Myocyte (in vitro differentiated cells): Measurements from ENCODE around the gene ALDH16A1. TPM values are rescaled to one million over a fixed set of nuclear protein-coding genes. Genes with fewer than 3 reads are reported as not detected.

Experiments
- DNase-seq: peaks from one replicate; pipeline ENCODE4 v3.0.0-alpha.2; 2012; ENCODE audit warnings: low read depth
- total RNA-seq: library from RNA; depleted of rRNA; stranded (reverse); fragments of >200 nt; gene quantifications from 2 replicates; pipeline ENCODE4 v1.2.3, GENCODE V29; 2014

Gene ALDH16A1
- total RNA-seq, 1 donor from 2014 or later, result 14.4 TPM

DNA sequence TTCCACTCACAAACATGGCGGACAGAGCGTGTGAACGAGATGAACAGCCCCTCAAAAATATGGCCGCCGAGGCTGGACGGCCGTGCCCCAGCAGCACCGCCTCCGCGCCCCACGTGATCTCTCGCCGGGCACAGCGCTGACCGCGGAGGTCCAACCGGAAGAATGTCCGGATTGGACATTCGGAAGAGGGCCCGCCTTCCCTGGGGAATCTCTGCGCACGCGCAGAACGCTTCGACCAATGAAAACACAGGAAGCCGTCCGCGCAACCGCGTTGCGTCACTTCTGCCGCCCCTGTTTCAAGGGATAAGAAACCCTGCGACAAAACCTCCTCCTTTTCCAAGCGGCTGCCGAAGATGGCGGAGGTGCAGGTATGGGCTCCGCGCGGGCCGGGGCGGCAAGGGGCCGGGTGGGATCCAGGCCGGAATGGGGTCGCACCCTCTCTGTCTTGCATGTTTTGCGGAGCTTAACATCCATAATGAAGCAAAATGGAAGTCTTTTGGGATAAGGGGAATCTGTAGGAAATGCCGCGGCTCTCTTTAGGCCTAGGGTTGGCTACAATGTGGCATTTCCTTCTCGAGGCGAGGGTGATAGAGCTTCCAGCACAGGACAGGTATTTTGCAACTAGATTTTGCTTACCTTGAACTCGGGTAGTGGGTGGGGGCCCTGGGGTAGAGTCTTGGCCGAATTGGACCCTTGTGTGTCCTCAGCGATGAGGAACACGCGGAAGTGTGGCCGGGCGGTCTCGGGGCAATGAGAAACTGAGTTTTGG lies 34.4 kb downstream of the ALDH16A1 start, which contains the start of gene RPL13A:
RPL13A (plus strand) TSS at position 332 of the 769 bp plus-strand sequence; CDS start at position 354, 22 bp downstream.
- peak; percentile 99 for DNase-seq

GRCh38 chr19:49488046-49488862 lies 35.2 kb downstream of the ALDH16A1 start:
- no peak for DNase-seq

GRCh38 chr19:49488863-49489537 lies 36.0 kb downstream of the ALDH16A1 start:
- DNase-seq, result no peak

DNA sequence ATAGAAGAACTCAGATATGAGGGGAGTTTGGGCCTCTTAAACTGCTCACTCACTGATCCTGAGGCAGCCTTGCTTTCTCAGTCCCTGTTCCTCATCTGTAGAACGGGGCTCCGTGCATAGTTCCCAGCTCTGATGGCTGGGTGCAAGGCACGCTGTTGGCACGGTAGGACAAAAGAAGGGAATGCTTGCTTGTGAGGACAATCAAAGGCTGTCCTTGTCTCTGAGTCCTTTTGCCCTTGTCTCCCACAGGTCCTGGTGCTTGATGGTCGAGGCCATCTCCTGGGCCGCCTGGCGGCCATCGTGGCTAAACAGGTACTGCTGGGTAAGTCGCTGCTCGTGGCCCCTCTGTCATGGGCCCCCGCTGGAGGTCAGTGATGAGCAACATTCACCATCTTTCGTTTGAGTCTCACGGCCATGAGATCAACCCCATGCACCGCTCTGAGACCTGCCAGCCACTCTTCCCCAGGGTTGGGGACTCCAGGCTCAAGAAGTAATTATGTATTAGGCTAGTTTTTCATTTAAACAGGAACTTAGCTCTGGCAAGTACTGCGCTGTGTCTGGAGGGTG lies 36.7 kb downstream of the ALDH16A1 start:
- DNase-seq, result no peak

DNA sequence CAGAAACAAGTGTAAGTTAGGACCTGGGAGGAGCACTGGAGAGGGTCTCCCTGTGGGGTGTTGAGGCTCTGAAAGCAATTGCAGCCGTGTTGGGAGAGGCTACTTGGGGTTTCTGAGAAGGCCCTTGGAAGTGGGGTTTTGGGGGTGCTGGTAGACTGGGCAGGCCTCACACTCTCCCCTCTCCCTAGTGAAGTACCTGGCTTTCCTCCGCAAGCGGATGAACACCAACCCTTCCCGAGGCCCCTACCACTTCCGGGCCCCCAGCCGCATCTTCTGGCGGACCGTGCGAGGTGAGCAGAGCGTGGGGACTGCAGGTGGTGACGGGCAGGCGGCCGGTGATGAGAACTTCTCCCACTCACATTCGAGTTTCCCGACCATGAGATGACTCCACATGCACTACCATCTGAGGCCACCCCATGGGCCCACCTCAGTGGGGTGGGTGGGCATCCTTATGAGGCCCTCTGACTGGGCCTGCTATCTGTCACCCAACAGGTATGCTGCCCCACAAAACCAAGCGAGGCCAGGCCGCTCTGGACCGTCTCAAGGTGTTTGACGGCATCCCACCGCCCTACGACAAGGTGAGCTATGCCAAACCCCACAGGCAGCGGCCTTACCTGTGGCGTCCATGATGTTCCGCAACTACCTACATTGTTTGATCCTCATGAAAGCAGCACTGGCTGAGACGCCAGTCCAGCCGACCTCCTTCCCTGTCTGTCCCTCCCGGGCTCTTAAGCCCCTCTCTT lies 37.4 kb downstream of the ALDH16A1 start:
- DNase-seq, result no peak

DNA sequence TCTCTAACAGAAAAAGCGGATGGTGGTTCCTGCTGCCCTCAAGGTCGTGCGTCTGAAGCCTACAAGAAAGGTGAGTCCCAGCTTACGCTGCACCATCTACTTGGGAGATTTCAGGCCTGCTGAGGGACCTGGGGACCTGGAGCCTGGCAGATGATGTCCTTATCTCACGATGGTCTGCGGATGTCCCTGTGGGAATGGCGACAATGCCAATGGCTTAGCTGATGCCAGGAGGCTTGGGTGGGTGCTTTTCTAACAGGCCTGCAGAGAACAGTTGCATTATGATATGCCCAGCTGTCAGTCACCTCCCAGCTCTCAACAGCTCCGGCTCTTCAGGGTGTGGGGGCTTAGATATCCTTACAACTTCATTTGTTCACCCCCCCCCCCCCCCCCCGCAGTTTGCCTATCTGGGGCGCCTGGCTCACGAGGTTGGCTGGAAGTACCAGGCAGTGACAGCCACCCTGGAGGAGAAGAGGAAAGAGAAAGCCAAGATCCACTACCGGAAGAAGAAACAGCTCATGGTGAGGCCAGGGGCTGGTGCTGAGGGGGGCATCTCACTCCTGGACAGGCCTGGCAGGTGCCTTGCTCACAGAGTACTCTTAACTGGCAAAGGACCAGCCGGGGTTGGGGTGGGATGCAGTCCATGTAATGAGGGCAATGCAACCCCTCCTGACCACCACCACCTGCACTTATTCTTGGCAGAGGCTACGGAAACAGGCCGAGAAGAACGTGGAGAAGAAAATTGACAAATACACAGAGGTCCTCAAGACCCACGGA lies 38.2 kb downstream of the ALDH16A1 start:
- no peak for DNase-seq

GRCh38 chr19:49491804-49492572 lies 39.0 kb downstream of the ALDH16A1 start:
- peak; percentile 33 for DNase-seq

- DNase-seq, result no peak
Measured at GRCh38 chr19:49492573-49493405, 39.8 kb downstream of the ALDH16A1 start.

GRCh38 chr19:49496574-49497008 lies 43.6 kb downstream of the ALDH16A1 start:
- no peak for DNase-seq

DNA sequence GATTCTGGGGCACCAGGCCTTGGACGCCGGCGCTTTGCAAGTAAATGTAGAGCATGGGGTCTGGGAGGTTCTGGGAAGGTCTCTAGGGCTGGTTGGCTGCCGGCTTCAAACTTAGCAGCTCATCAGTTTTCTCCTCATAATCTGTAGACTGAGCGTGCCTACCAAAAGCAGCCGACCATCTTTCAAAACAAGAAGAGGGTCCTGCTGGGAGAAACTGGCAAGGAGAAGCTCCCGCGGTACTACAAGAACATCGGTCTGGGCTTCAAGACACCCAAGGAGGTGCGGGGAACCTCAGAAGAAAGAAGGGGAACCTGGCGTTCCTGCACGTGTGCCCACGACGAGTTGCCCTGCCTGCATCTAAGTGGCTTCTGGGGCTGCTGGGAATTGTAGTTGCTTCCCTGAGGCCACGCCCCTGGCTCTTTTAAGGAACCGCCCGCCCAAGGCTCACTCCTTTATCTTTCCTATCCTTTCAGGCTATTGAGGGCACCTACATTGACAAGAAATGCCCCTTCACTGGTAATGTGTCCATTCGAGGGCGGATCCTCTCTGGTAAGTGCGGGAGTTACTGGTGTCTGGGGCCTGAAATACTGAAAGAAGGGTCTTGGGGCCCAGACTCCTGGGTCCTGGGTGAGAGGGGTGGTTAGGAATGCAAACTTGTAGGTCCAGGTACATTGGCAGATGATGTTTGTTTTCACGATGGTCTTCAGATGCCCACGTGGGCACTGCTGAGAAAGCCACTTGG lies 44.2 kb downstream of the ALDH16A1 start:
- DNase-seq, result peak; percentile 63

DNA sequence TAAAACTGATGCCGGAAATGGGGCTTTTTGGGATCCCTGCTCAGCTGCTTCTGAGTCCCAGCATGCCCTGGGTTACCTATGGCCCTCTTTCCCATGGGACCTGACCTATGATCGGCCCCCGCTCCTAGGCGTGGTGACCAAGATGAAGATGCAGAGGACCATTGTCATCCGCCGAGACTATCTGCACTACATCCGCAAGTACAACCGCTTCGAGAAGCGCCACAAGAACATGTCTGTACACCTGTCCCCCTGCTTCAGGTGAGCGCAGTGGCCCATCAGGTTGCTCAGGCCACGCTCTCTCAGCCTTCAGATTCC lies 44.7 kb downstream of the ALDH16A1 start:
- DNase-seq, result no peak

DNA sequence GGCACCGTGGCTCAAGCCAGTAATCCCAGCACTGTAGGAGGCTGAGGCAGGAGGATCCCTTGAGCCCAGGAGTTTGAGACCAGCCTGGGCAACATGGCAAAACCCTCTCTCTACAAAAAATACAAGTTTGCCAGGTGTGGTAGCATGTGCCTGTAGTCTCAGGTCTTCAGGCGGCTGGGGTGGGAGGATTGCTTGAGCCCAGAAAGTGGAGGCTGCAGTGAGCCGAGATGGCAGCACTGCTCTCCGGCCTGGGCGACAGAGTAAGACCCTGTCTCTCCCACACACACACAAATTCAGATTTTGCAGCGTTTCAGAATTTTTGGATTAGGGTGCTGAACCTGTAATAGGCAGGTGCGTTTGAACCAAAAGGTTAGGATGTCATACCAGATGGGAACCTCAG lies 45.5 kb downstream of the ALDH16A1 start:
- no peak for DNase-seq

GRCh38 chr19:49499030-49499670 lies 46.1 kb downstream of the ALDH16A1 start:
- DNase-seq, result no peak

- peak; percentile 76 for DNase-seq
Measured at GRCh38 chr19:49502866-49503581, 50.0 kb downstream of the ALDH16A1 start.

GRCh38 chr19:49503582-49503962 lies 50.5 kb downstream of the ALDH16A1 start:
- no peak for DNase-seq

DNA sequence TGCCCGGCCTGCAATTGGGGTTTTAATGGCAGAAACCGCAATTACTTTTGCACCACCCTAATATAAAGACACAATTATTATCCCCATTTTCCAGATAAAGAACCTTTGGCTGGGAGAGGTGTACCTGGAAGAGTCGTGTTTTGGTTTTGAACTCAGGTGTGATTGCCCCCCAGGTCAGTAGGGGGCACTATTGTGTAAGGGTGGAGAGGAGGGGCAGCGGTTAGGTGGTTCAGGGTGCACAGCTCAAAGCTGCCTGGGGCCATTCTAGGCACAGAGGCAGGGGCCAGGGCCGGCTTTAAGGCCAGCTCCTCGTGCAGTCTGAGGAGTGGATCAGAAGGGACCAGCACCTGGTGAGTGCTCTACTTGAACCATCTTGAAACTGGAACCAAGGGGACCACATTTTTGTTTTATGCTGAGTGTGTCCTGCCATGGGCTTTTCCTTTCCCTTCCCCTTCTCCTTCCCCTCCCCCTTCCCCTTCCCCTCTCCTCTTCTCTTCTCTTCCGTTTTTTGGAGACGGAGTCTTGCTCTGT lies 53.6 kb downstream of the ALDH16A1 start:
- peak; percentile 48 for DNase-seq
